Neural cell (in vitro differentiated cells): ENCODE results near the gene MYCBP2. TPM values are rescaled to one million over a fixed set of nuclear protein-coding genes. Genes with fewer than 3 reads are reported as not detected.

Experiments
- H2AFZ ChIP-seq: fragments of 200-600, 300-800 bp; sonication (generic), shearing (Covaris generic); 2 replicates; pipeline ENCODE4 v1.6.0; 2014; ENCODE audit warnings: low read depth, mild to moderate bottlenecking, antibody characterized with exemption, low read length, moderate library complexity
- H3F3A ChIP-seq: fragments of 200-600 bp; shearing (Covaris generic); 2 replicates; pipeline ENCODE4 v1.6.1; 2016; ENCODE audit warnings: mild to moderate bottlenecking, moderate library complexity, mixed read lengths, antibody characterized with exemption, low read length; ENCODE audit not compliant: insufficient read depth, poor library complexity, severe bottlenecking
- H3K27ac ChIP-seq: fragments of 200-600, 300-800 bp; sonication (generic), shearing (Covaris generic); 2 replicates; pipeline ENCODE4 v1.5.1; 2014; ENCODE audit warnings: mild to moderate bottlenecking, low read length, moderate library complexity
- H3K27me3 ChIP-seq: fragments of 300-800, 200-600 bp; sonication (generic), shearing (Covaris generic); 2 replicates; pipeline ENCODE4 v1.6.0; 2014; ENCODE audit warnings: mild to moderate bottlenecking, low read depth, low read length, moderate library complexity; ENCODE audit not compliant: insufficient read depth
- H3K36me3 ChIP-seq: fragments of 300-800, 200-600 bp; sonication (generic), shearing (Covaris generic); 2 replicates; pipeline ENCODE4 v1.5.1; 2014; ENCODE audit warnings: mild to moderate bottlenecking, antibody characterized with exemption, low read length, moderate library complexity; ENCODE audit not compliant: insufficient read depth
- H3K4me2 ChIP-seq: fragments of 300-800, 200-600 bp; sonication (generic), shearing (Covaris generic); 2 replicates; pipeline ENCODE4 v1.6.0; 2014; ENCODE audit warnings: mild to moderate bottlenecking, low read length
- H3K4me3 ChIP-seq: fragments of 300-800, 200-600 bp; sonication (generic), shearing (Covaris generic); 2 replicates; pipeline ENCODE4 v1.5.1; 2014; ENCODE audit warnings: mild to moderate bottlenecking, low read length, moderate library complexity
- H3K79me2 ChIP-seq: fragments of 200-600 bp; shearing (Covaris generic); replicated peaks from 2 replicates; pipeline ENCODE4 v1.6.0; 2014; ENCODE audit warnings: mild to moderate bottlenecking, low read length, moderate library complexity; ENCODE audit not compliant: insufficient read depth
- H3K9ac ChIP-seq: fragments of 300-800, 200-600 bp; sonication (generic), shearing (Covaris generic); 2 replicates; pipeline ENCODE4 v1.6.1; 2016; ENCODE audit warnings: mild to moderate bottlenecking, low read length, mixed read lengths
- H3K9me2 ChIP-seq: fragments of 200-600 bp; shearing (Covaris generic); 2 replicates; pipeline ENCODE4 v1.6.1; 2016; ENCODE audit warnings: mild to moderate bottlenecking, low read length, mixed read lengths; ENCODE audit not compliant: insufficient read depth
- H3K9me3 ChIP-seq: fragments of 200-600, 300-800 bp; sonication (generic), shearing (Covaris generic); 2 replicates; pipeline ENCODE4 v1.6.1; 2016; ENCODE audit warnings: mild to moderate bottlenecking, mixed run types, low read length, moderate library complexity, mixed read lengths
- H4K20me1 ChIP-seq: fragments of 200-600 bp; shearing (Covaris generic); 2 replicates; pipeline ENCODE4 v1.6.1; 2016; ENCODE audit warnings: mild to moderate bottlenecking, mixed run types; ENCODE audit not compliant: insufficient read depth
- CTCF ChIP-seq: fragments of 450-650 bp; IDR thresholded peaks from 2 replicates; pipeline ENCODE4 v1.5.1; 2014; ENCODE audit warnings: antibody characterized with exemption, mild to moderate bottlenecking, moderate library complexity; ENCODE audit not compliant: poor library complexity, severe bottlenecking
- EP300 ChIP-seq: fragments of 450-650 bp; conservative IDR thresholded peaks from 2 replicates; pipeline ENCODE4 v1.6.1; 2014; ENCODE audit warnings: antibody characterized with exemption, mild to moderate bottlenecking, moderate library complexity; ENCODE audit not compliant: poor library complexity, severe bottlenecking
- EZH2 ChIP-seq: fragments of 200-600, 300-800 bp; shearing (Covaris generic), sonication (generic); IDR thresholded peaks from 2 replicates; pipeline ENCODE4 v1.6.1; 2014; ENCODE audit warnings: antibody characterized with exemption, low read length, borderline replicate concordance, mild to moderate bottlenecking; ENCODE audit not compliant: insufficient read depth, poor library complexity, severe bottlenecking
- MXI1 ChIP-seq: fragments of 450-650 bp; conservative IDR thresholded peaks from 2 replicates; pipeline ENCODE4 v1.6.1; 2014; ENCODE audit warnings: antibody characterized with exemption, mild to moderate bottlenecking; ENCODE audit not compliant: poor library complexity, severe bottlenecking
- POLR2AphosphoS5 ChIP-seq: IDR thresholded peaks from 2 replicates; pipeline ENCODE4 v1.6.1; 2012
- RAD21 ChIP-seq: fragments of 450-650 bp; conservative IDR thresholded peaks from 2 replicates; pipeline ENCODE4 v1.6.1; 2014; ENCODE audit warnings: antibody characterized with exemption, mild to moderate bottlenecking, moderate library complexity
- SMC3 ChIP-seq: fragments of 450-650 bp; conservative IDR thresholded peaks from 2 replicates; pipeline ENCODE4 v1.6.1; 2014; ENCODE audit warnings: antibody characterized with exemption, mild to moderate bottlenecking, moderate library complexity; ENCODE audit not compliant: poor library complexity
- TAF1 ChIP-seq: IDR thresholded peaks from 2 replicates; pipeline ENCODE4 v1.6.1; 2012; ENCODE audit warnings: low read depth
- polyA plus RNA-seq: library from polyadenylated mRNA; depleted of rRNA; stranded (reverse); fragments of >200 nt; gene quantifications from 2 replicates; pipeline ENCODE4 v1.2.3, GENCODE V29; 2014
- TF ChIP-seq, protein P1 (sequence below): IDR thresholded peaks from 2 replicates; pipeline ENCODE4 v1.6.1; 2012; ENCODE audit warnings: borderline replicate concordance

MYCBP2 gene
- polyA plus RNA-seq, 1 donor from 2014 or later: 135 TPM

DNA sequence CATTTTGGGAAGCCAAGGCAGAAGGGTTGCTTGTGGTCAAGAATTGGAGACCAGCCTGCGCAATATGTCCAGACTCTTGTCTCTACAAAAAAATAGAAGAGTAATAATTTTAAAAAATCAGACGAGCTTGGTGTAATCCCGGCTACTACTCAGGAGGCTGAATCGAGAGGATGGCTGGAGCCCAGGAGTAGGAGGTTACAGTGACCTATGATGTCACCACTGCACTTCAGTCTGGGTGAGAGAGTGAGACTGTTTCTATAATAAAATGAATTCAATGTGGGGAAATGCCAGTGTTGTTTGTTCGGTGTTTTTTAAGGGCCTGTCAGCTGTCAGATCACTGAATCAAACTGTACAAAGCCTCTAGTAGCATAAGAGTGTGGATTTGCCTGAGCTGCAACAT, 298.7 kb downstream of the MYCBP2 start:
- H3K9me3 ChIP-seq: no peaks in the 10 kb centered on the region
- H3K9me2 ChIP-seq: no peaks in the 10 kb centered on the region
- no peak overlapping the region for H3K4me2 ChIP-seq
- no peaks in the 10 kb centered on the region for H3K27me3 ChIP-seq
- peak overlapping the region; percentile 94 for H3K4me3 ChIP-seq
- H3K9ac ChIP-seq: no peak overlapping the region
- H3K36me3 ChIP-seq: no peaks in the 10 kb centered on the region
- H3K79me2 ChIP-seq: peaks cover 32% of the 10 kb centered on the region
- H2AFZ ChIP-seq: no peak overlapping the region
- peaks cover 11% of the 10 kb centered on the region for H4K20me1 ChIP-seq
- TF ChIP-seq MXI1 (no peak), EZH2 (no peak), SMC3 (no peak), EP300 (no peak), CTCF (no peak), POLR2AphosphoS5 (no peak), RAD21 (no peak), TAF1 (no peak)
- TF ChIP-seq, protein P1, sequence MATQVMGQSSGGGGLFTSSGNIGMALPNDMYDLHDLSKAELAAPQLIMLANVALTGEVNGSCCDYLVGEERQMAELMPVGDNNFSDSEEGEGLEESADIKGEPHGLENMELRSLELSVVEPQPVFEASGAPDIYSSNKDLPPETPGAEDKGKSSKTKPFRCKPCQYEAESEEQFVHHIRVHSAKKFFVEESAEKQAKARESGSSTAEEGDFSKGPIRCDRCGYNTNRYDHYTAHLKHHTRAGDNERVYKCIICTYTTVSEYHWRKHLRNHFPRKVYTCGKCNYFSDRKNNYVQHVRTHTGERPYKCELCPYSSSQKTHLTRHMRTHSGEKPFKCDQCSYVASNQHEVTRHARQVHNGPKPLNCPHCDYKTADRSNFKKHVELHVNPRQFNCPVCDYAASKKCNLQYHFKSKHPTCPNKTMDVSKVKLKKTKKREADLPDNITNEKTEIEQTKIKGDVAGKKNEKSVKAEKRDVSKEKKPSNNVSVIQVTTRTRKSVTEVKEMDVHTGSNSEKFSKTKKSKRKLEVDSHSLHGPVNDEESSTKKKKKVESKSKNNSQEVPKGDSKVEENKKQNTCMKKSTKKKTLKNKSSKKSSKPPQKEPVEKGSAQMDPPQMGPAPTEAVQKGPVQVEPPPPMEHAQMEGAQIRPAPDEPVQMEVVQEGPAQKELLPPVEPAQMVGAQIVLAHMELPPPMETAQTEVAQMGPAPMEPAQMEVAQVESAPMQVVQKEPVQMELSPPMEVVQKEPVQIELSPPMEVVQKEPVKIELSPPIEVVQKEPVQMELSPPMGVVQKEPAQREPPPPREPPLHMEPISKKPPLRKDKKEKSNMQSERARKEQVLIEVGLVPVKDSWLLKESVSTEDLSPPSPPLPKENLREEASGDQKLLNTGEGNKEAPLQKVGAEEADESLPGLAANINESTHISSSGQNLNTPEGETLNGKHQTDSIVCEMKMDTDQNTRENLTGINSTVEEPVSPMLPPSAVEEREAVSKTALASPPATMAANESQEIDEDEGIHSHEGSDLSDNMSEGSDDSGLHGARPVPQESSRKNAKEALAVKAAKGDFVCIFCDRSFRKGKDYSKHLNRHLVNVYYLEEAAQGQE: no peak
- H3K27ac ChIP-seq: no peak overlapping the region
- H3F3A ChIP-seq: no peaks in the 10 kb centered on the region

DNA sequence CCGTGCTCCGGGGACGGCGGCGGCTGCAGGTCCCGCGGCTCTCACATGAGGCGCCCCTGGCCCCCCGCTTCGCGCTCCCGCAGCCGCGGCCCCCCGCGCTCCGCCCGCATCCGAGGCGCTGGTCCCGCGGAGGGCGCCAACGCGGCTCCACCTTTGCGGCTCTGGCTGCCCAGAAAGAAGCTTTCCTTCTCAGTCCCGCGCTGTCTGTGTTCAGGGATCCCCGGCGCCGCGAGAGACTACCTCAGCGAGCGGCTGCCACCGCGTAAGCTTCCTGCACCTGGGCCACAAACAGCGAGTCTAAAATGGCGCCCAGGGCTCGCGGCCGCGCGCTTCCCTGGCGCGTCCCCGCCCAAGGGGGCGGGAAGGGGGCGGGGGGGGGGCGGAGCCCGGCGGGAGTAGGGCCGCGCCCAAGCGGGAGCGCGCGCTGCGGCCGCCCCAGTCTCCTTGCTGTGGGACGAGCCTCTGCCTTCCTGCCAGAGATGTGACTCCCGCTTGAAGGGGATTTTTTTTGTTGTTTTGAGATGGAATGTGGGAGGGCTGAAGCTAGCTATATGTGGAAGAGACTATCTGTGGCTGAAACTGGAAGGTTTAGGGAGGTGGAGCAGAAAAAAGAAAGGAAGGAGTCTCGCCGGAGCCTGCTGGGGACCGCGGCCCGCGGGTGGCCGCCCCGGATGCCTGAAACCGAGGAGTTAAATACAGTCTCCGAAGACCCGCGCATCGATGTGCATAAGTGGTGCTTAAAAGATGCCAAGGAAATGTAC, 299.9 kb downstream of the MYCBP2 start, which contains the start of gene FBXL3:
FBXL3 (minus strand) TSS at position 299 of the 761 bp plus-strand sequence. CDS start 5,299 bp downstream, outside the sequence.
- Histone ChIP-seq H3K4me3 (peak within 1 kb of the TSS; percentile 94), H3K4me2 (peak within 1 kb of the TSS; percentile 90), H3K9me3 (no peaks in the 10 kb centered on the region), H2AFZ (peak within 1 kb of the TSS; percentile 90), H3K27ac (peak within 1 kb of the TSS; percentile 95), H3K27me3 (no peaks in the 10 kb centered on the region), H3K9me2 (no peaks in the 10 kb centered on the region), H3K79me2 (peaks cover 44% of the 10 kb centered on the region), H3K9ac (peak within 1 kb of the TSS; percentile 94), H3F3A (no peaks in the 10 kb centered on the region), H3K36me3 (no peaks in the 10 kb centered on the region), H4K20me1 (peaks cover 11% of the 10 kb centered on the region)
- TF ChIP-seq EP300 (no peak), SMC3 (no peak), CTCF (no peak), TAF1 (peak; percentile 88), EZH2 (no peak), POLR2AphosphoS5 (peak; percentile 96), MXI1 (peak; percentile 38), RAD21 (no peak)
- TF ChIP-seq, protein P1: peak; percentile 92
